ENCODE data around the gene C9.
"Not testable (repeated sequence)": the region's sequence is repeated elsewhere in the genome, so short reads cannot be mapped to it uniquely, and the experiment has no call there.

The C9 gene

GRCh38 chr5:39264528-39264927, 99.8 kb downstream of the C9 start:
- DNase-seq (ENCODE audit: low read depth in 3 of 3, low spot score in 1 of 3) = no peak

- DNase-seq (ENCODE audit: low read depth in 3 of 3, low spot score in 1 of 3) = no peak
Observed at GRCh38 chr5:39262981-39263380, 101.3 kb downstream of the C9 start.

GRCh38 chr5:39260095-39260494, 104.2 kb downstream of the C9 start:
- no peak for DNase-seq (ENCODE audit: low read depth in 3 of 3, low spot score in 1 of 3)

GRCh38 chr5:39257554-39257953, 106.7 kb downstream of the C9 start:
- DNase-seq (ENCODE audit: low read depth in 3 of 3, low spot score in 1 of 3) = no peak

- no peak for DNase-seq (ENCODE audit: low read depth in 3 of 3, low spot score in 1 of 3)
Observed at GRCh38 chr5:39256477-39257235, 107.6 kb downstream of the C9 start.

GRCh38 chr5:39255406-39255805, 108.9 kb downstream of the C9 start:
- DNase-seq (ENCODE audit: low read depth in 3 of 3, low spot score in 1 of 3) = no peak

GRCh38 chr5:39254671-39255070, 109.6 kb downstream of the C9 start:
- no peak for DNase-seq (ENCODE audit: low read depth in 3 of 3, low spot score in 1 of 3)

GRCh38 chr5:39253196-39253595, 111.1 kb downstream of the C9 start:
- DNase-seq (ENCODE audit: low read depth in 3 of 3, low spot score in 1 of 3) = no peak

- DNase-seq (ENCODE audit: low read depth in 3 of 3, low spot score in 1 of 3) = no peak
Observed at GRCh38 chr5:39249564-39250274, 114.6 kb downstream of the C9 start.

GRCh38 chr5:39249069-39249468, 115.2 kb downstream of the C9 start:
- DNase-seq (ENCODE audit: low read depth in 3 of 3, low spot score in 1 of 3) = no peak

- DNase-seq (ENCODE audit: low read depth in 3 of 3, low spot score in 1 of 3) = no peak
Observed at GRCh38 chr5:39240750-39241149, 123.5 kb downstream of the C9 start.

- no peak for DNase-seq (ENCODE audit: low read depth in 3 of 3, low spot score in 1 of 3)
Observed at GRCh38 chr5:39238366-39239105, 125.8 kb downstream of the C9 start.

- no peak for DNase-seq (ENCODE audit: low read depth in 3 of 3, low spot score in 1 of 3)
Observed at GRCh38 chr5:39236718-39237117, 127.6 kb downstream of the C9 start.

GRCh38 chr5:39235648-39236047, 128.6 kb downstream of the C9 start:
- DNase-seq (ENCODE audit: low read depth in 3 of 3, low spot score in 1 of 3) = no peak

GRCh38 chr5:39234494-39234893, 129.8 kb downstream of the C9 start:
- not testable (repeated sequence) for DNase-seq (ENCODE audit: low read depth in 3 of 3, low spot score in 1 of 3)
